Endometrium (tissue), 2 donors: ENCODE data around the gene MINDY3.
"Not testable (repeated sequence)": the region's sequence is repeated elsewhere in the genome, so short reads cannot be mapped to it uniquely, and the experiment has no call there.

ENCODE experiments used
- FAIRE-seq: peaks from 2 replicates; lab custom pipeline; 2012; peaks lifted over from hg19 to GRCh38; lab: Jason Lieb, UNC
- donor health status: control.
- donor health status: control.

MINDY3 gene

DNA sequence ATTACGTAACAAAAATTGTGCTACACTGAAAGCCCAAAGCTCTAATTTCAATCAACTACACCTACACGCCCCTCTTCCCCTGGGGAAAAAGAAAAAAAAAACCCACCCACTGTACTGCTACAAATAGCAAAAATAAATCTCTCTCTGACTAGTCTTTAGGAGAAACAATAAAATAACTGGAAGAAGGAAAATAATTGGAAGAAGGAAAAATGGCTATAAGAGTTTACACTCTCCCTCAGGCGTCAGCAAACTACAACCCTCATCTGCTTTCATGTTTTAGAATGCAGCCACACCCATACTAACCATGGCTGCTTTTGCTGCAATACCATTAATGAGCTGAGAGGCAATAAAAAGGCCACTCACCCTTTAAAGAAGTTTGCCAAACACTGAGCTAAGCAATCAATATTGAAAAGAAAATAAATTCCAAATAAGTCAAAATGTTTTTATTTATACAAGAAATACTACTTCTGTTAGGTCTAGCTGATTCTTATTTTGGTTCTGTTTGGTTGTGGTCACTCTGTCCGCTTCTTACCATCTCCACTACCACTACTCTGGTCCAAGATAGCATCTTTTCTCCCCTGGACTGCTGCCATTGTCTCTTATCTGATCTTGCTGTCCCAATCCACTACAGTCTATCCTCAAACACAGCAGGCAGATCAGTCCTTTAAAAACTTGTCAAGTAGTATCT, 3.8 kb downstream of the MINDY3 start:
- FAIRE-seq, result no peak

DNA sequence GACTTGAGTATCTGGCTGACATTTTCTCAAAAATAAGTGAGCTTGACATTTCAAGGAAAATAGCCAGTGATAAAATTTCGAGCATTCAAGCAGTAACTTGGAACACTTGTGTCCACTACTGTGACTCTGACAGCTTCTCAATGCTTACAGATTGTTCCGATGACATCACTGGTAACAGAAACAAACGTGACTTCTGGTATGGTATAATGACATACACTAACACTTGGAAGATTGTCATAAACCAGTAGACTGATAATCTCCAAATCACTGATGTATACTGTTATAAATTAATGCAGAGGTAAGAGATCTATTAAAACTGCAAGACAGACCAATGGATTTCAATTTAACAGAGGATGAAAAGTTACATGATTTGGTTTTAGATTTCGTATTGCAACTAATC, 6.5 kb downstream of the MINDY3 start:
- no peak for FAIRE-seq

DNA sequence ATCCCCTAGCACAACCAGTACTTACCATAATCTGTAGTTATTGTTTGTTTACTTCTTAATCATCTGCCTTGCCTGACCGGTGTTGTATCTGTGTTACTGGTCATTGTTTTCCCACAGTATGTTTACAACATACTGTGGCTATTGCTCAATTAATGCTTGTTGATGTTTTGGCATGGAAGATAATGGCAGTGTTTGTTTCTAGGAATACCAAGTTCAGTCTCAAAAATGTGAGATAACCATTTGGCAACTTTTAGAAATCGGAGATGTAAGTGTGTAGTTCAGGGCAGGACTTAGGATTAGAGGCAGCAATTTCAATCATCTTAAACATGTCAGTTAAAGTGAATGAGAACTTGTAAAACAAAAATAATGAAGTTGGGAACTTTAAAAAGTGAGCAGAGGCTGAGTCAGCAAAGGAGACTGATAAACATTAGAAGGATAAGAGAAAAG, 8.2 kb downstream of the MINDY3 start:
- no peak for FAIRE-seq

DNA sequence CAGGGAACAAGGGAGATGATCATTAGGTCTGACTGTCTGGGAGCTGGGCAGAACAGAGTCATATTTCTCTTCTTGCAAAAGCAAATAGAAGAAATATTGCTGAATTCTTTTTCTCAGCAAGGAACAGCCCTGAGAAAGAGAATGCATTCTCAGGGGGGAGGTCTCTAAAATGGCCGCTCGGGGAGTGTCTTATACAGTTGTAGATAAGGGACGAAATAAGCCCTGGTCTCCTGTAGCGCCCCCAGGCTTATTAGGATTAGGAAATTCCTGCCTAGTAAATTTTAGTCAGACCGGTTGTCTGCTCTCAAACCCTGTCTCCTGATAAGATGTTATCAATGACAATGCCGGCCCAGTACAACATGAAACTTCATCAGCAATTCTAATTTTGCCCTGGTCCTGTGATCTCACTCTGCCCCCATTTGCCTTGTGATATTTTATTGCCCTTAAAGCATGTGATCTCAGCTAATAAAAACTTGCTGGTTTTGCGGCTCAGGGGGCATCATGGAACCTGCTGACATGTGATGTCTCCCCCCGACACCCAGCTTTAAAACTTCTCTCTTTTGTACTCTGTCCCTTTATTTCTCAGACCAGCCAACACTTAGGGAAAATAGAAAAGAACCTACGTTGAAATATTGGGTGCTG, 9.8 kb downstream of the MINDY3 start:
- FAIRE-seq, result not testable (repeated sequence)

DNA sequence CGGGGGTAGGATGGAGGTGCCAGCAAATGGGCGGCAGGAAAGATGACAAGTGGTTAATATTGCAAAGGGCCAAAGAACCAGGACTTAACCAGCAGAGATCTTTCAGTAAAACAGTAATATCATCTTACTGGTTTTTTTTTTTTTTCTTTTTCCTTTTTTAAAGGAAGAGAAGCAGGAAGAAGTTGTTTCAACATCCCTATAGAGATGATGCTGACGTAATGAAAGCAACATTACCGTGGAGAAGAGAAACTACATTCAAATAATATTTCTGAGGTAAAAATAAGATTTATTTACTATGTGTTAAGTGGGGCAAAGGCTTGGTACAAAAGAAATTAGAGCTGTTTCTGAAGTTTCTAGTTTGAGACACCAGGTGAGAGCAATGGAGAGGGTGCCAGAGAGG, 11.0 kb downstream of the MINDY3 start:
- no peak for FAIRE-seq

DNA sequence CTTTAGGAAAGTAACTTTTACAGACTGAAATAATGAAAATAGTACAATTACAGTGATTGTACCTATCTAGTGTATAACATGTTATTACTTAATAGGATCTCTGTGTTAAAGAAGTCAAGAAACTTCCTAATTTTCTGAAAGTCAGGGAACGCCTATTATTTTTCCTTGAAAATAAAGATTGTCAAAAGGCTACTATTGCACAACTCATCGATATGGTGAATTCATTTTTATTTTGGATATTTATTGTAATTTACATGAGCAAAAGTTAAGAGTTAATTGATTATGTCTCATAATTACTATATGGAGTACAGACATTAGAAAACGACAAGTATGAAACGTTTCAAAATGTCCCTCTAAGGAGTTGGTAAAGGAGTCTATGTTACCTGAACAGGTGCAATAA, 12.8 kb downstream of the MINDY3 start:
- no peak for FAIRE-seq

DNA sequence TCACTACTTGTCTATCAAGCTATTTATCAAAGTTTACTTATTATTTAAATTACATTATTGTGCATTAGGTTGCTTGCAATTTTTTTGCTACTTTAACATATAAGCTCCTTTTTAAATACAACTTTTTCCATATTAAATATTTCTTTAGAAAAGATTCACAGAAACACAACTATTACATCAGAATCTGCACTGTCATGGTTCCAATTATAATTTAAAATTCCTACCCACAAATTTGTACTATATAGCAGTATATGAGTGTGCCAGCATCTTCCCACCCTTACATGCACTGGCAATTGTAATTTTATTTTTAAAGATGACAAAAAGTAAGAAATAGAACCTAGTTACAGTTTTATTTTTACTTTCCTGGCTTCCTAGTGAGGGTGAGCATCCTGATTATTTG, 15.8 kb downstream of the MINDY3 start:
- no peak for FAIRE-seq

DNA sequence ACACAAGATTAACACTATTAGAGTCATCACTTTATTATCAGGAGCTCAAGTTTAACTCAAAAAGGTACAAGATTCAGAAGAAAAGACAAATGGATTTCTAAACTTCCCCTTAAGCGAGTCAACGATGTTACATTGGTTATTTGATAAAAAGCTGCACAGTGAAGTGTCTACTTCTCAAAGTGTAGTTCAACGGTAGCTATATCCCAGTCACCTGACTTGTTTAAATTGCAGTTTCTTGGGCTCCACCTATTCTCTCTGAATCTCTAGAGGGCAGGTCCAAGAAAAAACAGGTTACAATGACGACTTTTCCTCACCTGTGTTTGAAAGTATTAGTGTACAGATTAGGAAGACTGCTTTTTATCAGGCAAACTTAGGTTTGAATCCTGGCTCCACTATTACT, 16.6 kb downstream of the MINDY3 start:
- FAIRE-seq, result no peak

DNA sequence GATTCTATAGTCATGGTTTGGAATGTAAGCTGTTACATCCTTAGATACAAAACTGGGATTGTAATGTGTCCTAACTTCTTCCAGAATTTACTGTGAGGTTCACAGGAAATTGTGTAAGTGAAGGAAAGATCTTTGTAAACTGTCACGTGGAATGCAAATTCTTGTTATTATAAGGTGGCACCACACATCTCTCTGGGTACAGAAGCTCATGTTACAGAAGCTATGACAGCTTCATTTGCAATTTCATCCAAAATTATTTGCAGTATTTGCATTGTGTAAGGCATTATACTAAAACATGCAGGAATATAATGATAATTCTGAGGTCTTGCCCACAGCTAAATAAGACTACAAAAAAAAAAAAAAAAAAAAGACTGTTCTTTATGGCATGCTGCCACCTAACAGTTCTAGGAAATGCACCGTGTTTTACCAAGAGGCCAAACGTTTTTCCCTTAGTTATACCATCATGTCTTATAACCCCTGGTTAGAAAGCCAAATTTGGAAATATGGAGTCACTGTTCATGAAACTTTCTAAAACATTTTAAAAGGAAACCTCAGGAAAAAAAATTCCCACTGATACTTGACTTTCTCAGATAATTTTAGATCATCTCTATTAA, 17.6 kb downstream of the MINDY3 start:
- no peak for FAIRE-seq

DNA sequence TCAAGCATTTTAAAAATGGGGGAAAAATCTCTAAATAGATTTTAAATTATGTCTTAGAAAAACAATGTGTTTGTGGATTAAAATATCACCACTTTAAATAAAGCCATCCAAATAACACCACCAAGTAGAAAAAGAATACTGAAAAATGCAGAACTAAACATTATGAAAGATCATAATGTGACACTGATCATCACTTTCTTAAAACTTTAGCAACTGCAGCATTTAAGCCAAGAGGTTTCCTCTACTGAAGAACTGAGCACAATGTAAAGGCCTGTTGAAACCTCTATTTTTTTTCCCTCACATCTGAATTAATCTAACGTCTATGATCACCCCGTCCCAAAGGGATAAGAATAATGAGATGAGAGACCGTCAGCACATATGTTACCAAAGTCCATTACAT, 18.6 kb downstream of the MINDY3 start:
- FAIRE-seq, result no peak

DNA sequence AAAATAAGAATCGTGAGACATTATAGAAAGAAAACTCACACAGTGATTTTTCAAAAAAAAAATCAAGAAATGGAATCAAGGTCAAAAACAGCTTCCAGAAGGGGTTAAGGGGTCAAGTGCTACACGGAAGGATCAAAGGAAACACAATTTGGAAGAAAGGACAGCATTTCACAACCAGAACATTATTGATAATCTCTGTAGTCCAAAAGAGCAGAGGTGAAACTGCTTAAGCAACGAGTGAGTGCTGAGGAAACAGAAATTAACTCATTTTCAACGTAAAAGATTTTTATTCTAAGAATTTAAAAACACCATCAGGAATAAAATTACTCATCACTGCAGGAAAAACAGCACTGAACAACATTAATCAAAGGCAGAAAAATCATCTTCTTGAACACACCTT, 23.5 kb downstream of the MINDY3 start:
- FAIRE-seq, result no peak

DNA sequence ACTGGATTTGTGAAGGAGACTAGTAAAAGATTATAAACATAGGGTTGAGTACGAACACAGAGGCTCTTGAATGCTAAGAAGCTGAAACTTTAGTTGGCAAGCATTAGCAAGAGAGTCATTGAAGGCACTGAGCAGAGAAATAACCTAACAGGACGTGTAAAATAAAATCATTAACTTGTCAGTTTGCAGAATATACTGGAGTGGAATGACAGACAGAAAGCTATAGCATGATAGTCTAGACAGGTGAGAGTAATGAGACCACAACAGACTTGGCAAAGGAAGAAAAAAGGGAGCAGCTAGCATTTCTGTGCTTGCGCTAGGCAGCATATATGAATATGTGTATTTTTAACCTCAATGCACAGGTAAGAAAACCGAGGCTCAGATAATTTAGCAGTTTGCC, 30.8 kb downstream of the MINDY3 start:
- no peak for FAIRE-seq

DNA sequence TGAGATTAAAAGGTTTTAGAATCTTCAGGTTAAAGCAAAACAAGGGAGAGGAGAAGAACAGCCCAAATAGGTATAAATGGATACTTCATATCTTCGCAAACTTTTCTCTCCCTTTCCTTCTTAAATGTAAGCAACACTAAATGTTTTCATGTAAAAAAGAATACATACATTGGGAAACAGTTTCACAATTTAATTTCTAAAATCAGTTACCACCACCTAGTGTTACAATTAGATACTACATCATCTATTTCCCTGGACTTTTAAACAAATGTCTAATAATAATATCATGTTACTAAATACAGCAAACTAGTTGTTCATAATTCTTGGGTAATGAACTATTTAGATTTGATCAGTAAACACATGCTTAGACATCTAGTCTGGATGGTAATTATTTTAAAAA, 35.8 kb downstream of the MINDY3 start:
- FAIRE-seq, result peak; percentile 94

DNA sequence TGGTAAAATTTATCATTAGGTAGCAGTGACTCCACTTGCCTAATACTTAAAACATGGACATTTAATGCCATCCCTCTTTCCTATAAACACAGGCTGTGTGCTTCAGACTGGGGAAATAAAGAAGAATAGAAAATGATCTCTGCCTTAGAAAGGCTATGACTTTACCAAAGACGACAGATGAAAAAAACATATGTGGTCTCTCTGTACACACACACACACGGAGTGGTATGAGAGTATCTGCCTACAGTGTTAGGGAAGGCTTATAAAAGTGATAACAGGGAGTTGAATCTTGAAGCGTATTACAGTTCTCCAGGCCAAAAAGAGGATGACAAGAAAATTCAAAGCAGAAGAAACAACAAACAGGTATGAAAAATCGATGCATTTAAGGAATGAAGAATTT, 38.2 kb downstream of the MINDY3 start:
- FAIRE-seq, result no peak

DNA sequence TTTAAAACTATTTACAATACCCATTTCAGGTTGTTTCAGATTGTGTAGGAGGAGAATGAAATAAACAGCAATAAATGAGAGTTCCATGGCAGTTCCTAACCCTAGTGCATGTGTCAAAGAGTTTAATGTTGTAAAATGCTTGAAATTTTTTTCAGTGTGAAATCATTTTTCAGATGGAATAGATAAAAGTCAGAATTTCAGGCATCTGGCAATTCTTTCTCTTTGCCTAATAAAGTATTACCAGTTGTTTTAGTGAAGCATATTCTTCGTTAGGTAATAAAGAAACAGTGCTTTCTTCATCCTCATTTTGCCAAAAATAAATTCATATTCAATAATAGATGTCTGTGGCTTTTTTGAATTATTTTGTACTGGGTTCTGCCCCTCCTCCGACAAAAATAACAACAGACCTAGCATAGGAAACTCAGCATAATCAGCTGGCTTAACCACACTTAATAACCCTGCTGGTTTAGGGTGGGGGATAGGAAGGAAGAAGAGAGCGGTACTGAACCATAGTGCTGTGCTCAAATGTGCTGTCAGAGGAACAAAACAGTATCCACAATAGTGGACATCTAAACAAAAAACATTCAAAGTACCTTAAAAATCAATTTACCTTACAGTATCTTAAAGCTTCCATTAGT, 39.1 kb downstream of the MINDY3 start:
- FAIRE-seq, result peak; percentile 12

DNA sequence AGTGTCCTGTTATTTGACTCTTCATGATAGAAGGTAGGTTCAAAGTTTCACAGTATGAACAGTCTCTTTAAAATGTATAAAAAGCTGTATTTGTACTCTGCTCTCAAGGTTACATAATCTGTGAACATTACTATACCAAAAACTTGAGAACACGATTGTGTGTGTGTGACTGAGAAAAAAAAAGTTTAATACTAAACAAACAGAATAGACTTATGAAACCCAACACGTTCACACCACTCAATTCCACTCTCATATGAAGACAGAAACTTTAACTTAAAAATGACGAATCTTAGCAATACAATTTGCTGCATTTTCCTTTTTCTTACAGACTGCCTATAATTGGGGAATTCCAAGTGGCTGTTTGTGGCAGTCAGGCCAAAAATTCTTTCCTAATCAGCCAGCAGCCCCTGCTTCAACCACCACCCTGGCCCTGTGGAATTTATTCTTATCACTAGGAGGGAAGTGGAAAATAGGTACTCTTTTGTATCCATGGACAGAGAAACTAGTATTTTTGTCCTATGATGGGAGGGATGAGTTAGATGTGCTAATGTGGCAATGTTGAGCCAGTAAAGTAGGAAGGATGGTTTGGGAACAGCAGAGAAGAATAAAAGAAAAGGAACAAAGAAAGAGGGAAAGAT, 42.8 kb downstream of the MINDY3 start:
- no peak for FAIRE-seq

DNA sequence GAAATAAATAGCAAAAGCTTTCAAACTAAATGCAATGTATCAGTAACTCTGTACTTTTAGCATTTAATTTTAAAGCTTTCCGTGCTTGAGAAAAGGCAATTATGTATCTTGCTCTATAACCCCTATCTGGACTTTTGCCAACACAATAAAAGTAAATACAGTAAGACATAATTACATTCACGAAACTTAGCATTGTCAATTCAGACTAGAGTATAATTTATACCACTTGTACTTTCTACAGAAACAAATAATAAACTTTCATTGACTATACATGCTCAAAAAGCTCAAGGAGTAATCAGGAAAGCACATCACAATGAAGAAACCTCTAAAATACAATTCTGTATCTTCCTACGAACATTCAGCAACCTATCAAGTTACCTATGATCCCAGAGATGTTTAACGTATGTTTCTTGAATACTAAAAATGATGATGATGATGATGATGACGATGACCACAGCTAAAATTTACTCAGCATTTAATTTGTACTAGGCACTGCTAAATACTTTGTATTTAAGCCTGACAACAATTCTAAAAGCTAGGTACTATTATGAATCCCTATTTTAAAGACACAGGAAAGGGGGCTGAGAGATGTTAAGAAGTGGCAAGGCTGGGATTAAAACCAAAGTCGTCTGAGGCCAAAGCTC, 44.9 kb downstream of the MINDY3 start:
- no peak for FAIRE-seq

DNA sequence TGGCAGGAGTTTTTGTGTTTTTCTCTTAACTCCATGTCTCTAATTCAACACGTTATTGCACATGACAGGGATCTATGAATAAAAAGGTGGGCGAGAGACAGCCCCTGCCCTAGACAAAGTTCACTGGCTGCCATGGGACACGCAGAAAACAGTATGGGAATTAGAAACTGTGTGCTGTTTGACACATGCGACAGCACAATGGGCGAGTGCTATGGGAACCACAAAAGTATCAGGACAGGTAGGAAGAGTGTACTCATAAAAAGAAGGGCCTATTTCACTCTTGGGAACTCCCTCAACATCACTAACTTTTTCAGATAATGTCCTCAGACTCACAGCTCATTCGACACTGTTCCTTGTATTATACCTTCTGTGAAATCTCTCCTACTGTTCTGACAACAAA, 45.7 kb downstream of the MINDY3 start:
- no peak for FAIRE-seq

DNA sequence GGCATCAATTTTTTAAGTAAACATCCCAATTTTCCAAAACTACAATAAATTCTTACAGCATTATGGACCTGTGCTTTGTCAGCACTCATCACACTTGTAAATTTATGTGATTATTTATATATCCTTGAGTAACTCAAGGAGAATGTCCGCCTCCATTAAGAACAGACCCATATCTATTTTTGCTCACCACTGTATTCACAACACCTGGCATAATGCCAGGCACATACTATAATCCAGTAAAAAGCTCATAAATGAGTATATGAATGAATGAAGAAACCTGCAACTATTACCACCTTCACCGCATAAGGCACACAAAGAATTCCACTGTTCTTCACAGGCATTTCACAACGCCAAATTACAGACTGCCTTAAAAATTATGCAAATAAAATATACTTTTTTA, 46.9 kb downstream of the MINDY3 start:
- no peak for FAIRE-seq

DNA sequence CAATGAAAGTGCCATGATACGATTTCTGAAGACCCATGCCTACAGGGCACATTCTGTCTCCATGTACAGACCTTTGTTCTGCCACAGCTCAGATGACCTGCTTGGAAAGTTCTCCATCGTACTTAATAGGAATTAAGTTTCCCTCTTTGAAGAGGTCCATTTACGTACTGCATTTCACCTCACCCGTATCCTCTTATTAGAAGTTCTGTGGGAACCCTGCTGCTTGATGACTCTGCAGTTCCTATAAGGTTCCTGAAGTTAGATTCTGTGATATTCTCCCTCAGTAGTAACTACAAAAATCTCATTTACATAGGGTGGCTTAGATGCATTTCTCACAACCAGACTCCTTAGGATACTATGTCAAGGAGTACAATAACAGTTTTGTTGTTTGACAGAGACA, 50.9 kb downstream of the MINDY3 start:
- no peak for FAIRE-seq

DNA sequence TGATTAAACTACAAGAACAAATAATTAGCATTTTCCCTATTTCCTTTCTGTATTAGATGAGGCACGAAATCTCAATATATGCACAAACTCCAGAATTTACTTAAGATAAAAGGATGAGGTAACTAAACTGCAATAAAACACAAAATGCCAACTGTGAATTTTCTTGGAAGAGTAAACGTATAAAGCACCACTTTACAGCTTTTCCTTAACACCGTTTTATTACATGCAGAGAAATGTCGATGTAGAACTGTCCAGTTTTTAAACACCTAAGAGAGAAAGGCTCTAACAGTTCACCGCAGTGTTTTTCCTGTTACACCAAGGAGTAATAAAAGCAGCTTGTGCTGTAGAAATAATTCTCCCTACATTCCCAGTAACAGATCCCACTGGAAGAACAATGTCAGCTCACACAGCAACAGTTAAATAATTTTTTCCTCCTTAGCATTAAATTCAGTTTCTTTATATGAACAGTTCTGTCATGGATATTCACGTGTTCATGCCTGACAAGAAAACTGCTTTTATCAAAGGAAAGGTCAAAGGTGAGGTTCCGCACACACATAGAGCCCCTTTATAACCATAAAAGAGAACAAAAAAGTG, 52.0 kb downstream of the MINDY3 start:
- FAIRE-seq, result no peak
